HG03575 (cell line): ENCODE measurements around the gene SCLT1.

Source experiments
- ATAC-seq: cut with Tn5 transposase; IDR thresholded peaks from one replicate; pipeline ENCODE4 v1.9.1; 2021; ENCODE audit not compliant: unreplicated experiment, insufficient number of reproducible peaks, low FRiP score; ENCODE audit errors: extremely low read depth

The SCLT1 gene

GRCh38 chr4:128907981-128908380 lies 185.4 kb downstream of the SCLT1 start:
- no peak for ATAC-seq

- ATAC-seq: no peak
These were observed 186.8 kb downstream of the SCLT1 start for GRCh38 chr4:128906581-128906980.

- ATAC-seq: no peak
These were observed 188.5 kb downstream of the SCLT1 start for GRCh38 chr4:128904821-128905220.

- ATAC-seq: no peak
These were observed 212.7 kb downstream of the SCLT1 start for GRCh38 chr4:128880662-128881061.

- ATAC-seq: no peak
These were observed 213.4 kb downstream of the SCLT1 start for GRCh38 chr4:128879971-128880370.

GRCh38 chr4:128879283-128879682 lies 214.1 kb downstream of the SCLT1 start:
- no peak for ATAC-seq

GRCh38 chr4:128877934-128878333 lies 215.4 kb downstream of the SCLT1 start:
- ATAC-seq: no peak

GRCh38 chr4:128876200-128876599 lies 217.1 kb downstream of the SCLT1 start:
- no peak for ATAC-seq

GRCh38 chr4:128871948-128872347 lies 221.4 kb downstream of the SCLT1 start:
- no peak for ATAC-seq

- no peak for ATAC-seq
These were observed 223.4 kb downstream of the SCLT1 start for GRCh38 chr4:128869776-128870509.

GRCh38 chr4:128868758-128869157 lies 224.6 kb downstream of the SCLT1 start:
- ATAC-seq: no peak

- no peak for ATAC-seq
These were observed 226.6 kb downstream of the SCLT1 start for GRCh38 chr4:128866691-128867090.

- no peak for ATAC-seq
These were observed 227.1 kb downstream of the SCLT1 start for GRCh38 chr4:128866269-128866668.

GRCh38 chr4:128865132-128865531 lies 228.2 kb downstream of the SCLT1 start:
- no peak for ATAC-seq

GRCh38 chr4:128863312-128864075 lies 229.8 kb downstream of the SCLT1 start:
- ATAC-seq: no peak

- no peak for ATAC-seq
These were observed 230.6 kb downstream of the SCLT1 start for GRCh38 chr4:128862608-128863311.

GRCh38 chr4:128861856-128862518 lies 231.4 kb downstream of the SCLT1 start:
- no peak for ATAC-seq

- ATAC-seq: no peak
These were observed 233.3 kb downstream of the SCLT1 start for GRCh38 chr4:128859887-128860677.
